Pulmonary artery endothelial cell (primary cell): ENCODE results near the gene MYL6. TPM values are rescaled to one million over a fixed set of nuclear protein-coding genes. Genes with fewer than 3 reads are reported as not detected.
"Not testable (repeated sequence)": the region's sequence is repeated elsewhere in the genome, so short reads cannot be mapped to it uniquely, and the experiment has no call there.

Source experiments
- DNase-seq: peaks from one replicate; pipeline ENCODE4 v3.0.0-alpha.2; 2011; ENCODE audit warnings: low read depth, low spot score
- total RNA-seq: library from RNA; depleted of rRNA; stranded (reverse); fragments of >200 nt; gene quantifications from 2 replicates; pipeline ENCODE4 v1.2.3, GENCODE V29; 2014

MYL6 gene
- total RNA-seq, 1 donor from 2014 or later = 2,535 TPM

- not testable (repeated sequence) for DNase-seq
These were observed 1.5 kb upstream of the MYL6 start for GRCh38 chr12:56156464-56157200.

GRCh38 chr12:56157201-56158028 is 744 bp upstream of the MYL6 start:
- peak; percentile 64 for DNase-seq

- peak; percentile 36 for DNase-seq
These were observed 835 bp downstream of the MYL6 start for GRCh38 chr12:56158926-56159461.

GRCh38 chr12:56159482-56160192 is 1.5 kb downstream of the MYL6 start:
- no peak for DNase-seq

GRCh38 chr12:56160193-56160763 is 2.1 kb downstream of the MYL6 start:
- peak; percentile 66 for DNase-seq

- DNase-seq = no peak
These were observed 2.9 kb downstream of the MYL6 start for GRCh38 chr12:56160894-56161689.

- no peak for DNase-seq
These were observed 3.7 kb downstream of the MYL6 start for GRCh38 chr12:56161690-56162351.

- DNase-seq = no peak
These were observed 4.5 kb downstream of the MYL6 start for GRCh38 chr12:56162468-56163290.

- DNase-seq = no peak
These were observed 5.6 kb downstream of the MYL6 start for GRCh38 chr12:56163533-56164344.

- no peak for DNase-seq
These were observed 6.2 kb downstream of the MYL6 start for GRCh38 chr12:56164345-56164729.

- no peak for DNase-seq
These were observed 7.2 kb downstream of the MYL6 start for GRCh38 chr12:56165369-56165768.

- no peak for DNase-seq
These were observed 11.1 kb downstream of the MYL6 start for GRCh38 chr12:56169229-56169759.

GRCh38 chr12:56172839-56173238 is 14.7 kb downstream of the MYL6 start:
- DNase-seq = no peak

- no peak for DNase-seq
These were observed 20.2 kb downstream of the MYL6 start for GRCh38 chr12:56178347-56178746.

GRCh38 chr12:56186957-56187356 is 28.8 kb downstream of the MYL6 start:
- no peak for DNase-seq

- no peak for DNase-seq
These were observed 30.1 kb downstream of the MYL6 start for GRCh38 chr12:56188131-56188777.

- no peak for DNase-seq
These were observed 30.6 kb downstream of the MYL6 start for GRCh38 chr12:56188778-56189098.
